Activated CD4-positive, alpha-beta T cell treated with anti-CD3 and anti-CD28 coated beads, Interleukin-2, amount 10 ng/mL, durations not matched to agents 24 days and 14 days (primary cell): ENCODE data around the gene TMPRSS2. TPM values are rescaled to one million over a fixed set of nuclear protein-coding genes. Genes with fewer than 3 reads are reported as not detected.

ENCODE experiments used
- DNase-seq: peaks from one replicate; pipeline ENCODE4 v3.0.0; 2022
- H3K27ac Mint-ChIP-seq: one replicate; pipeline ENCODE4 v1.8.0; 2022; ENCODE audit warnings: mild to moderate bottlenecking, mixed read lengths
- H3K27me3 Mint-ChIP-seq: one replicate; pipeline ENCODE4 v1.8.0; 2022; ENCODE audit warnings: mixed read lengths
- H3K36me3 Mint-ChIP-seq: one replicate; pipeline ENCODE4 v1.8.0; 2022; ENCODE audit warnings: low read depth, mild to moderate bottlenecking, mixed read lengths
- H3K4me1 Mint-ChIP-seq: one replicate; pipeline ENCODE4 v1.8.0; 2021; ENCODE audit warnings: mixed read lengths
- H3K4me3 Mint-ChIP-seq: one replicate; pipeline ENCODE4 v1.8.0; 2022; ENCODE audit warnings: mild to moderate bottlenecking, moderate library complexity, mixed read lengths
- H3K9me3 Mint-ChIP-seq: one replicate; pipeline ENCODE4 v1.8.0; 2021; ENCODE audit warnings: mixed read lengths
- intact Hi-C: fragments of 100-400 bp; cut with micrococcal nuclease; formaldehyde crosslinking; loops from one replicate; pipeline ENCODE4 v1.15.1; 2023
- total RNA-seq: library from RNA; stranded (reverse); gene quantifications from 2 replicates; pipeline ENCODE4 v1.2.3, GENCODE V29; 2022

Gene TMPRSS2
- total RNA-seq, 1 donor from 2014 or later: not detected

DNA sequence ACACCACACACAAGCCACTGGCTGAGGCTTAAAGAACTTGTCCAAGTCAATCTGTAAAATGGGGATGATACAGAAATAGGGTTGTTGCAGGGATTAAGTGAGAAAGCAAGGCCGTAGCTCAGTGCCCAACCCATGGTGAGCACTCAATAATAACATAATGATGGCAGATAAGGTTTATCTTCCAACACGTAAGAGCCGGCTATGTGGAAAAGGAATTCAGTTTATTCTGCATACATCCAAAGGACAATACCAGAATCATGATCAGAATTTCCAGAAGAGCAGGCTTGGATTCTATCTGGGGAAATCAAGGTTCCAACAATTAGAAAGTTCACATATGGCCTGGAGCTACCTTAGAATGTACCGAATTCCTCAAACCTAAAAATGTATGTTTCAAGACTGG, 4.6 kb downstream of the TMPRSS2 start:
- Mint-ChIP-seq H3K36me3 (no peaks in the 10 kb centered on the region), H3K4me1 (peaks cover 2% of the 10 kb centered on the region), H3K4me3 (no peak overlapping the region), H3K27ac (no peak overlapping the region), H3K9me3 (no peaks in the 10 kb centered on the region), H3K27me3 (peaks cover 48% of the 10 kb centered on the region)
- no peak for DNase-seq
- intact Hi-C loops: no loop called here

GRCh38 chr21:41501919-41502318, 6.0 kb downstream of the TMPRSS2 start:
- peaks cover 47% of the 10 kb centered on the region for H3K27me3 Mint-ChIP-seq
- intact Hi-C loops: no loop called here
- no peak overlapping the region for H3K4me3 Mint-ChIP-seq
- H3K9me3 Mint-ChIP-seq: no peaks in the 10 kb centered on the region
- no peak overlapping the region for H3K27ac Mint-ChIP-seq
- no peaks in the 10 kb centered on the region for H3K36me3 Mint-ChIP-seq
- peaks cover 2% of the 10 kb centered on the region for H3K4me1 Mint-ChIP-seq
- no peak for DNase-seq

DNA sequence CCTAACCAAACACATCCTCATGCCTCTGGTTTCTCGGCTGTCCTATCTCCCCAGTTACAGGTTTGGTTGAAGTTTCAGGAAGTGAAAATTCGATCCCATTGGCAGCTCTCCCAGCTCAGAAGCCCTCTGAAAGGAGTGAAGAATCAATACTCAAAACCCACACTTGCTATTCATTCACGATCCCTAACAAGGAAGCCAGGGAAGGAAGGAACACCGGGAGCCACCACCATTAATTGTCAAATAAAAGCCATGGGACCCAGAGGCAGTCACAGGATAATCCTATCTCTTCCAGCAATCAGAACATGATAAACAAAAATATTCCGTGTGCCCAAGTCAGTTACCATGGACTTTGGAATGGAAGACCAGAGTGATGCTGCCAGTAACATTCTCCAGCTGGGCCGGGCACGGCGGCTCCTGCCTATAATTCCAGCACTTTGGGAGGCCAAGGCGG, 7.0 kb downstream of the TMPRSS2 start:
- Mint-ChIP-seq H3K27me3 (peaks cover 37% of the 10 kb centered on the region), H3K4me3 (no peak overlapping the region), H3K4me1 (peaks cover 2% of the 10 kb centered on the region), H3K27ac (no peak overlapping the region), H3K9me3 (no peaks in the 10 kb centered on the region), H3K36me3 (no peaks in the 10 kb centered on the region)
- DNase-seq: no peak
- intact Hi-C loops: no loop called here

DNA sequence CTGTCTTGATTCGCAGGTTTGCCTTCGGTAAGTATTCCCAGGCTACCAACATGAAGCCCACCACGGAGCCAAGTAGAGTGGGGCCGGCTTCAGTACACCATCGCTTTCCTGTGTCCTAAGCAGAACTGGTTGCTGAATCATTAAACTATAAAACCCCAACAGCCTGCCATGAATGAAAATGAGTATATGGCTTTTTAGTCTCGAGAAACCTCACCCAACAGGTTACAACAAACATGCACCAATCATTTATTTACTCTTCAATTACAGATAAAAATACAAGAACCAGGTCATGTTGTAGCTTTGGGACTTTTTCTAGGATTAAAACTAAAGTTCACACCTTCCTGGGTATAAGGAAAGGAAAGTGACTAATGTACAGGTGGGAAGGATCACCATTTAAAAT, 7.6 kb downstream of the TMPRSS2 start:
- H3K36me3 Mint-ChIP-seq: no peaks in the 10 kb centered on the region
- DNase-seq: no peak
- intact Hi-C loops: no loop called here
- H3K27ac Mint-ChIP-seq: no peak overlapping the region
- H3K27me3 Mint-ChIP-seq: peaks cover 34% of the 10 kb centered on the region
- no peak overlapping the region for H3K4me3 Mint-ChIP-seq
- H3K9me3 Mint-ChIP-seq: no peaks in the 10 kb centered on the region
- H3K4me1 Mint-ChIP-seq: peaks cover 2% of the 10 kb centered on the region

GRCh38 chr21:41499920-41500319, 8.0 kb downstream of the TMPRSS2 start:
- Mint-ChIP-seq H3K4me1 (peaks cover 2% of the 10 kb centered on the region), H3K27me3 (peaks cover 29% of the 10 kb centered on the region), H3K9me3 (no peaks in the 10 kb centered on the region), H3K4me3 (no peak overlapping the region), H3K27ac (no peak overlapping the region), H3K36me3 (no peaks in the 10 kb centered on the region)
- intact Hi-C loops: no loop called here
- DNase-seq: no peak

DNA sequence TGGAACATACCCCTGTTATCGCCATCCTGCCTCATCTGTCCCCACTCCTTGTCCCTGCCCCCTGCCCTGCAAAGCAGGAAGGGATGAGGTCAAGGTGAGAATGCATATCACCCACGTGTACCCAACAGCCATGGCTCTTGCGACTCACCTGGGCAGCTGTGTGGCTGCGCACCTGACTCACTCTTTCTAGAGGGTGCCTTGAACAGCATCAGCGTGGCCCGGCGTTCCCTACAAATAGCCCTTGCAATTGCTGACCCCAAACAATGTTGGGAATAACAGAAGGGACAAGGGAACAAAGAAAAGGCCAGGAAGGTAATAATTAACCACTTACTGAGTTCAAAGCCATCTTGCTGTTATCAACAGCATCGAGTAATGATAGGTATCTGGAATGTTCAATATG, 10.2 kb downstream of the TMPRSS2 start:
- H3K4me3 Mint-ChIP-seq: no peak overlapping the region
- no peaks in the 10 kb centered on the region for H3K36me3 Mint-ChIP-seq
- H3K27me3 Mint-ChIP-seq: peaks cover 17% of the 10 kb centered on the region
- no peak for DNase-seq
- no peak overlapping the region for H3K27ac Mint-ChIP-seq
- intact Hi-C loops: no loop called here
- no peaks in the 10 kb centered on the region for H3K9me3 Mint-ChIP-seq
- no peaks in the 10 kb centered on the region for H3K4me1 Mint-ChIP-seq

- no peak for DNase-seq
- Mint-ChIP-seq H3K4me1 (no peaks in the 10 kb centered on the region), H3K4me3 (no peak overlapping the region), H3K27ac (no peak overlapping the region), H3K36me3 (no peaks in the 10 kb centered on the region), H3K27me3 (peaks cover 11% of the 10 kb centered on the region), H3K9me3 (no peaks in the 10 kb centered on the region)
- intact Hi-C loops: no loop called here
Measured at GRCh38 chr21:41497008-41497407, 10.9 kb downstream of the TMPRSS2 start.

GRCh38 chr21:41494242-41494641, 13.7 kb downstream of the TMPRSS2 start:
- no peak overlapping the region for H3K27ac Mint-ChIP-seq
- intact Hi-C loops: no loop called here
- peaks cover 3% of the 10 kb centered on the region for H3K27me3 Mint-ChIP-seq
- H3K4me1 Mint-ChIP-seq: no peaks in the 10 kb centered on the region
- DNase-seq: no peak
- H3K4me3 Mint-ChIP-seq: no peak overlapping the region
- H3K36me3 Mint-ChIP-seq: no peaks in the 10 kb centered on the region
- H3K9me3 Mint-ChIP-seq: no peaks in the 10 kb centered on the region

- no peak for DNase-seq
- H3K4me3 Mint-ChIP-seq: no peak overlapping the region
- no peaks in the 10 kb centered on the region for H3K36me3 Mint-ChIP-seq
- no peaks in the 10 kb centered on the region for H3K27me3 Mint-ChIP-seq
- no peaks in the 10 kb centered on the region for H3K4me1 Mint-ChIP-seq
- no peak overlapping the region for H3K27ac Mint-ChIP-seq
- intact Hi-C loops: no loop called here
- H3K9me3 Mint-ChIP-seq: no peaks in the 10 kb centered on the region
Measured at GRCh38 chr21:41491412-41491811, 16.5 kb downstream of the TMPRSS2 start.

GRCh38 chr21:41490330-41490729, 17.6 kb downstream of the TMPRSS2 start:
- Mint-ChIP-seq H3K4me1 (no peaks in the 10 kb centered on the region), H3K36me3 (no peaks in the 10 kb centered on the region), H3K27me3 (no peaks in the 10 kb centered on the region), H3K4me3 (no peak overlapping the region), H3K27ac (no peak overlapping the region), H3K9me3 (no peaks in the 10 kb centered on the region)
- DNase-seq: no peak
- intact Hi-C loops: no loop called here

- intact Hi-C loops: no loop called here
- H3K36me3 Mint-ChIP-seq: no peaks in the 10 kb centered on the region
- H3K27ac Mint-ChIP-seq: no peak overlapping the region
- no peaks in the 10 kb centered on the region for H3K4me1 Mint-ChIP-seq
- no peak overlapping the region for H3K4me3 Mint-ChIP-seq
- no peak for DNase-seq
- no peaks in the 10 kb centered on the region for H3K27me3 Mint-ChIP-seq
- H3K9me3 Mint-ChIP-seq: no peaks in the 10 kb centered on the region
Measured at GRCh38 chr21:41489329-41489728, 18.6 kb downstream of the TMPRSS2 start.

DNA sequence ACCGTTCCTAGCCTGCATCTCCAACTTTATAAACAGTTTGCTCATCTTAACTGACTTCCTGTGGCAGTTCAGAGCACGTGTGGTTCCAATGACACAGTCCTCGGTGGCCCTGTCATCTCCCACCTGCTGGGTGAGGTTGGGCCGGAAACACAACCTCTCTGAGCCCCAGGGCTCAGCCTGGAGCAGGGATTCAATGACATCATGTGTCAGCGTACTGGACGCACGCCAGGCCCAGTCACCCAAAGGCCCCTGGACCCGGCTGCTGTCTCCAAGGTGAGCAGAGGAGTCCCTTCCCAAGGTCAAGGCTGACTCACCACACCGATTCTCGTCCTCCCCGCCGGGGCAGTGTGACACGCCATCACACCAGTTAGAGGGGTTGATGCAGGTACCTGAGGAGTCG, 19.9 kb downstream of the TMPRSS2 start:
- H3K9me3 Mint-ChIP-seq: no peaks in the 10 kb centered on the region
- no peak for DNase-seq
- H3K27ac Mint-ChIP-seq: no peak overlapping the region
- no peak overlapping the region for H3K4me3 Mint-ChIP-seq
- H3K4me1 Mint-ChIP-seq: no peaks in the 10 kb centered on the region
- no peaks in the 10 kb centered on the region for H3K36me3 Mint-ChIP-seq
- H3K27me3 Mint-ChIP-seq: peaks cover 3% of the 10 kb centered on the region
- intact Hi-C loops: no loop called here

DNA sequence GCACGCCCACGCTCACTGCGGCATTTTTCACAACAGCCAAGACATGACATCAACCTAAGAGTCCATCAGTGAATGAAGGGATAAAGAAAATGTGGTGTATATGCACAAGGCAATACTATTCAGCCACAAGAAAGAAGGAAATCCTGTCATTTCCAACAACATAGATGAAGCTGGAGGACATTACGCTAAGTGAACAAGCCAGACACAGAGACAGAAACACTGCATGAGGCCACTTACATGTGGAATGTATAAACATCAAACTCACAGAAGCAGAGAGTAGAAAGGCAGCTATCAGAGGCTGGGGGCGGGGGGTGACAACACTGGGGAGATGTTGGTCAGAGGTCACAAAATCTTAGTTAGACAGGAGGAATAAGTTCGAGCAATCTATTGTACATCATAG, 20.9 kb downstream of the TMPRSS2 start:
- Mint-ChIP-seq H3K27ac (no peak overlapping the region), H3K4me3 (no peak overlapping the region), H3K4me1 (no peaks in the 10 kb centered on the region), H3K36me3 (no peaks in the 10 kb centered on the region), H3K27me3 (peaks cover 6% of the 10 kb centered on the region), H3K9me3 (no peaks in the 10 kb centered on the region)
- intact Hi-C loops: no loop called here
- DNase-seq: no peak

DNA sequence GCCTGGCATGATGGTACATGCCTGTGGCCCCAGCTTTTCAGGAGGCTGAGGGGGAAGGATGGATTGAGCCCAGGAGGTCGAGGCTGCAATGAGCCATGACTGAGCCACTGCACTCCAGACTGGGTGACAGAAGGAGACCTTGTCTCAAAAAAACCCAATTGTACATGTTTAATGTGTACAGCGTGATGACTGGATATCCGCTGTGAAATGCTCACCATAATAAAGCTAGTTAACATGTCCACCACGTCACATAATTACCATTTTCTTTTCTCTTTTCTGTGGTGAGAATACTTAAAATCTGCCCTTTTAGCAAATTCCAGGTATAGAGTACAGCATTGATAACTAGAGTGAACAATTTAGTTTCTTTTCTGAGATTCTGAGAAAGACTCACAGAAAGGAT, 24.0 kb downstream of the TMPRSS2 start:
- H3K27ac Mint-ChIP-seq: no peak overlapping the region
- H3K4me1 Mint-ChIP-seq: no peaks in the 10 kb centered on the region
- H3K27me3 Mint-ChIP-seq: peaks cover 8% of the 10 kb centered on the region
- no peak overlapping the region for H3K4me3 Mint-ChIP-seq
- DNase-seq: no peak
- intact Hi-C loops: no loop called here
- H3K9me3 Mint-ChIP-seq: no peaks in the 10 kb centered on the region
- H3K36me3 Mint-ChIP-seq: no peaks in the 10 kb centered on the region

- H3K36me3 Mint-ChIP-seq: no peaks in the 10 kb centered on the region
- peaks cover 1% of the 10 kb centered on the region for H3K4me1 Mint-ChIP-seq
- no peak overlapping the region for H3K27ac Mint-ChIP-seq
- no peak overlapping the region for H3K4me3 Mint-ChIP-seq
- no peaks in the 10 kb centered on the region for H3K9me3 Mint-ChIP-seq
- no peak for DNase-seq
- intact Hi-C loops: no loop called here
- H3K27me3 Mint-ChIP-seq: peaks cover 11% of the 10 kb centered on the region
Measured at GRCh38 chr21:41483415-41483814, 24.5 kb downstream of the TMPRSS2 start.
